Measurements from ENCODE around the gene VEGFA.

- TF ChIP-seq CTCF (IDR thresholded peaks at IDR 0.05), result no peak
- no peak for TF ChIP-seq POLR2A (IDR thresholded peaks at IDR 0.05)
Measured at GRCh38 chr6:43829470-43829869, 59.5 kb downstream of the VEGFA start.

Data from lower leg skin (tissue), 3 donors.